ENCODE data around the gene SF3B6. TPM values are rescaled to one million over a fixed set of nuclear protein-coding genes. Genes with fewer than 3 reads are reported as not detected.
A peak's percentile ranks its signal among the peaks of the same experiment; 100 is the strongest.

Gene SF3B6
- total and polyA plus RNA-seq, 9 of the 15 experiments (the other 6 are each of a cell fraction or from before 2014, with no cell fraction given) = 146 to 591 (median 295) TPM

DNA sequence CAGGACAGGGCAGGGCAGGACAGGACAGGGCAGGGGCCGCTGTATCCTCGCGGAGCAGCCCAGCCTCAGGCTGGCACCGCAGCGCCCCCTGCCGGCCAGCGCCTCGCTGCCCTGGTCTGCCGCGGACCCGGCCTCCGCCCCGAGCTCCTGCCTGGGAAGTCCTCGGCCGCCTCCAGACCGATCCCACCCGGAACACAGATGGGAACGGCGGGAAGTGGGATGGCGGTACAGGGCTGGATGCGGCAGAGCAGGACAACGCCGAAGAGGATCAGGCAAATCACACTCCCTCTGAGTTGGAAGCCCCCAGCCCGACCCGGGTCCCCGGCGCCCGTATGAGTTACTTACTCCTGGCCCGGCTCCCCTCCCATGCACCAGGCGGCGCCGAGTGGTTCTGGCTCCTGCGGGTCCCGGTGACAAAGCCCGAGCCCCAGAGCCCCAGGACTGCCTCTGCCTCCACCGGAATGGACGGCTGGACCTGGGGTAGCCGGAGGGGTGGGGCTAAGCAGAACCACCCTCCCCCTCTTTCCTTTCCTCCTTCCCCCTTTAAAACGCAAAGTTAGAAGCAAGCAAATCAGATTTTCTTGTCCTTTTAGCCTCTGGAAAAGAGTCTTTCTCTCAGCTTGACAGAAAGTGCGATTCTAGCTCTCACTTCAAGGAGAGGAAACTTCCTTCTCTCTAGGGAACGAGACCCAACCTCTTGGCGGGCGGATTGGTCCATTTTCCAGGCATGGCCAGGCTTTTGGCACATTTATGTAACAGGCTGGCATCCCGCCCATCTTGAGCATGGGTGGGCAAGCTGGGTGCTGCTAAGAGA is 8.5 kb upstream of the SF3B6 start, which contains the start of gene TP53I3 (continued):
- TF ChIP-seq, protein P1, sequence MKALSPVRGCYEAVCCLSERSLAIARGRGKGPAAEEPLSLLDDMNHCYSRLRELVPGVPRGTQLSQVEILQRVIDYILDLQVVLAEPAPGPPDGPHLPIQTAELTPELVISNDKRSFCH (CRISPR knock-in tag; IDR thresholded peaks at IDR 0.05) = no peak
- TF ChIP-seq, protein P1 (tag; IDR thresholded peaks at IDR 0.05) = peak; percentile 49; the same call in 1 of the 2 replicates
- no peak for TF ChIP-seq ZNF146 (CRISPR knock-in tag; IDR thresholded peaks at IDR 0.05; ENCODE audit: unreplicated experiment)
- TF ChIP-seq, protein P2, sequence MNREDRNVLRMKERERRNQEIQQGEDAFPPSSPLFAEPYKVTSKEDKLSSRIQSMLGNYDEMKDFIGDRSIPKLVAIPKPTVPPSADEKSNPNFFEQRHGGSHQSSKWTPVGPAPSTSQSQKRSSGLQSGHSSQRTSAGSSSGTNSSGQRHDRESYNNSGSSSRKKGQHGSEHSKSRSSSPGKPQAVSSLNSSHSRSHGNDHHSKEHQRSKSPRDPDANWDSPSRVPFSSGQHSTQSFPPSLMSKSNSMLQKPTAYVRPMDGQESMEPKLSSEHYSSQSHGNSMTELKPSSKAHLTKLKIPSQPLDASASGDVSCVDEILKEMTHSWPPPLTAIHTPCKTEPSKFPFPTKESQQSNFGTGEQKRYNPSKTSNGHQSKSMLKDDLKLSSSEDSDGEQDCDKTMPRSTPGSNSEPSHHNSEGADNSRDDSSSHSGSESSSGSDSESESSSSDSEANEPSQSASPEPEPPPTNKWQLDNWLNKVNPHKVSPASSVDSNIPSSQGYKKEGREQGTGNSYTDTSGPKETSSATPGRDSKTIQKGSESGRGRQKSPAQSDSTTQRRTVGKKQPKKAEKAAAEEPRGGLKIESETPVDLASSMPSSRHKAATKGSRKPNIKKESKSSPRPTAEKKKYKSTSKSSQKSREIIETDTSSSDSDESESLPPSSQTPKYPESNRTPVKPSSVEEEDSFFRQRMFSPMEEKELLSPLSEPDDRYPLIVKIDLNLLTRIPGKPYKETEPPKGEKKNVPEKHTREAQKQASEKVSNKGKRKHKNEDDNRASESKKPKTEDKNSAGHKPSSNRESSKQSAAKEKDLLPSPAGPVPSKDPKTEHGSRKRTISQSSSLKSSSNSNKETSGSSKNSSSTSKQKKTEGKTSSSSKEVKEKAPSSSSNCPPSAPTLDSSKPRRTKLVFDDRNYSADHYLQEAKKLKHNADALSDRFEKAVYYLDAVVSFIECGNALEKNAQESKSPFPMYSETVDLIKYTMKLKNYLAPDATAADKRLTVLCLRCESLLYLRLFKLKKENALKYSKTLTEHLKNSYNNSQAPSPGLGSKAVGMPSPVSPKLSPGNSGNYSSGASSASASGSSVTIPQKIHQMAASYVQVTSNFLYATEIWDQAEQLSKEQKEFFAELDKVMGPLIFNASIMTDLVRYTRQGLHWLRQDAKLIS (CRISPR knock-in tag; IDR thresholded peaks at IDR 0.05) = peak; percentile 94
- peak; percentile 80 to 83 for TF ChIP-seq RAD21 (CRISPR knock-in tag; conservative IDR thresholded peaks at IDR 0.05 in 1 of 2, IDR thresholded peaks at IDR 0.05 in 1 of 2)
- TF ChIP-seq RAD51 (IDR thresholded peaks at IDR 0.05; ENCODE audit: borderline replicate concordance, low read depth) = peak; percentile 5; the same call in 1 of the 2 replicates
- no peak for TF ChIP-seq FOXA1 (IDR thresholded peaks at IDR 0.05; ENCODE audit: borderline replicate concordance)
- TF ChIP-seq SAFB (IDR thresholded peaks at IDR 0.05; ENCODE audit: borderline replicate concordance, low read depth, low read length) = peak; percentile 15; the same call in 1 of the 2 replicates
- TF ChIP-seq, protein P3, sequence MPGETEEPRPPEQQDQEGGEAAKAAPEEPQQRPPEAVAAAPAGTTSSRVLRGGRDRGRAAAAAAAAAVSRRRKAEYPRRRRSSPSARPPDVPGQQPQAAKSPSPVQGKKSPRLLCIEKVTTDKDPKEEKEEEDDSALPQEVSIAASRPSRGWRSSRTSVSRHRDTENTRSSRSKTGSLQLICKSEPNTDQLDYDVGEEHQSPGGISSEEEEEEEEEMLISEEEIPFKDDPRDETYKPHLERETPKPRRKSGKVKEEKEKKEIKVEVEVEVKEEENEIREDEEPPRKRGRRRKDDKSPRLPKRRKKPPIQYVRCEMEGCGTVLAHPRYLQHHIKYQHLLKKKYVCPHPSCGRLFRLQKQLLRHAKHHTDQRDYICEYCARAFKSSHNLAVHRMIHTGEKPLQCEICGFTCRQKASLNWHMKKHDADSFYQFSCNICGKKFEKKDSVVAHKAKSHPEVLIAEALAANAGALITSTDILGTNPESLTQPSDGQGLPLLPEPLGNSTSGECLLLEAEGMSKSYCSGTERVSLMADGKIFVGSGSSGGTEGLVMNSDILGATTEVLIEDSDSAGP (CRISPR knock-in tag; IDR thresholded peaks at IDR 0.05) = no peak
- TF ChIP-seq EP400 (IDR thresholded peaks at IDR 0.05) = peak; percentile 79
- TF ChIP-seq ZZZ3 (IDR thresholded peaks at IDR 0.05) = peak; percentile 89
- TF ChIP-seq ZNF586 (CRISPR knock-in tag; conservative IDR thresholded peaks at IDR 0.05) = no peak
- TF ChIP-seq ILF3 (IDR thresholded peaks at IDR 0.05; ENCODE audit: borderline replicate concordance) = peak; percentile 94; the same call in 1 of the 2 replicates
- no peak for TF ChIP-seq CBFB (CRISPR knock-in tag; IDR thresholded peaks at IDR 0.05)
- no peak for TF ChIP-seq ZNF165 (CRISPR knock-in tag; IDR thresholded peaks at IDR 0.05; ENCODE audit: borderline replicate concordance)
- TF ChIP-seq SMAD1 (IDR thresholded peaks at IDR 0.05; ENCODE audit: low read depth, low read length, partially characterized antibody) = no peak

Measured in K562 (cell line).